Measurements from ENCODE around the gene ADAM12.

- TF ChIP-seq CTCF (IDR thresholded peaks at IDR 0.05; ENCODE audit: insufficient read depth, low read depth, low read length) (no peak), EZH2 (IDR thresholded peaks at IDR 0.05; ENCODE audit: insufficient read depth, low read length) (no peak)
Observed at GRCh38 chr10:126197036-126197543, 191.2 kb downstream of the ADAM12 start.

Data from astrocyte (in vitro differentiated cells and primary cell).